Measurements from ENCODE around the gene HID1. TPM values are rescaled to one million over a fixed set of nuclear protein-coding genes. Genes with fewer than 3 reads are reported as not detected.

HID1 gene
- total RNA-seq, 1 donor from 2014 or later, result 2.6 TPM

DNA sequence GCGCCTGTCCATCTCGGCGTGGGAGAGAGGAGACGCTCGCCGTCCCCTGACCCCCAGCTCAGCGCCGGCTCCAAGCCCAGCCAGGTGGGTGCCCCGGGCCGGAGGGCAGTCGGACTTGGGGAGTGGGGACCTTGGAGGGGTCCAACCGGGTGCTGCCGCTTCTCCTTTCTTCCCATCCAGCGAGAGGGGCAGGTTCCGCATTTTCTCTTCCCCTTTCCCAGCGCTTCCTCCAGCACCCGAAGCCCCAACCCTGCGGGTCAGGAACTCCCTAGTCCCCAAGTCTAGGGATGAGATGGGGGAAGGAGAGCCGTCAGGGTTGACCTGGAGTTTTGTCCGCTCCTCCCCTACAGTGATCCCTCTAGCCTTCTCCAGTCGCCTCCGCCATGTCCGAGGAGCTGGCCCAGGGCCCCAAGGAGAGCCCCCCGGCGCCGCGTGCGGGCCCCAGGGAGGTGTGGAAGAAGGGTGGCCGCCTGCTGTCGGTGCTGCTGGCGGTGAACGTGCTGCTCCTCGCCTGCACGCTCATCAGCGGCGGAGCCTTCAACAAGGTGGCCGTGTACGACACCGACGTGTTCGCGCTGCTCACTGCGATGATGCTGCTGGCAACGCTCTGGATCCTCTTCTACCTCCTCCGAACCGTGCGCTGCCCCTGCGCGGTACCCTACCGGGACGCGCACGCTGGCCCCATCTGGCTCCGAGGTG, 48.2 kb downstream of the HID1 start, which contains the start of gene OTOP2:
OTOP2 (plus strand) TSS at position 24 of the 699 bp plus-strand sequence; CDS start at position 384, 360 bp downstream.
- H3K27me3 Mint-ChIP-seq (ENCODE audit: low read depth, unreplicated experiment), result peaks cover 63% of the 10 kb centered on the region
- H3K9ac ChIP-seq (ENCODE audit: low read length), result no peak within 1 kb of the TSS
- no peaks in the 10 kb centered on the region for H3K4me1 Mint-ChIP-seq (ENCODE audit: low read depth, unreplicated experiment)
- H3K4me3 ChIP-seq (ENCODE audit: insufficient read depth, low read depth, low read length), result no peak within 1 kb of the TSS
- DNase-seq (ENCODE audit: low read depth), result no peak
- H4K20me1 ChIP-seq (ENCODE audit: insufficient read depth, low read length), result no peaks in the 10 kb centered on the region
- peak within 1 kb of the TSS; percentile 58 for H3K4me2 ChIP-seq (ENCODE audit: low read length)
- no peaks in the 10 kb centered on the region for H3K4me1 ChIP-seq (ENCODE audit: insufficient read depth, low read length)
- H3K9me3 ChIP-seq (ENCODE audit: insufficient read depth, low read depth, low read length), result no peaks in the 10 kb centered on the region
- H2AFZ ChIP-seq (ENCODE audit: low read depth, low read length), result no peak within 1 kb of the TSS
- H3K36me3 Mint-ChIP-seq (ENCODE audit: low read depth, unreplicated experiment), result no peaks in the 10 kb centered on the region
- H3K36me3 ChIP-seq (ENCODE audit: insufficient read depth, low read length), result no peaks in the 10 kb centered on the region
- peak; percentile 95 for TF ChIP-seq EZH2 (IDR thresholded peaks at IDR 0.05; ENCODE audit: insufficient read depth, low read length)
- TF ChIP-seq, protein P1, sequence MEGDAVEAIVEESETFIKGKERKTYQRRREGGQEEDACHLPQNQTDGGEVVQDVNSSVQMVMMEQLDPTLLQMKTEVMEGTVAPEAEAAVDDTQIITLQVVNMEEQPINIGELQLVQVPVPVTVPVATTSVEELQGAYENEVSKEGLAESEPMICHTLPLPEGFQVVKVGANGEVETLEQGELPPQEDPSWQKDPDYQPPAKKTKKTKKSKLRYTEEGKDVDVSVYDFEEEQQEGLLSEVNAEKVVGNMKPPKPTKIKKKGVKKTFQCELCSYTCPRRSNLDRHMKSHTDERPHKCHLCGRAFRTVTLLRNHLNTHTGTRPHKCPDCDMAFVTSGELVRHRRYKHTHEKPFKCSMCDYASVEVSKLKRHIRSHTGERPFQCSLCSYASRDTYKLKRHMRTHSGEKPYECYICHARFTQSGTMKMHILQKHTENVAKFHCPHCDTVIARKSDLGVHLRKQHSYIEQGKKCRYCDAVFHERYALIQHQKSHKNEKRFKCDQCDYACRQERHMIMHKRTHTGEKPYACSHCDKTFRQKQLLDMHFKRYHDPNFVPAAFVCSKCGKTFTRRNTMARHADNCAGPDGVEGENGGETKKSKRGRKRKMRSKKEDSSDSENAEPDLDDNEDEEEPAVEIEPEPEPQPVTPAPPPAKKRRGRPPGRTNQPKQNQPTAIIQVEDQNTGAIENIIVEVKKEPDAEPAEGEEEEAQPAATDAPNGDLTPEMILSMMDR (IDR thresholded peaks at IDR 0.05; ENCODE audit: insufficient read depth, low read depth, low read length), result no peak
- H3K27me3 ChIP-seq (ENCODE audit: insufficient read depth, low read length), result peaks cover 55% of the 10 kb centered on the region
- no peak within 1 kb of the TSS for H3K27ac Mint-ChIP-seq (ENCODE audit: unreplicated experiment)
- peaks cover 6% of the 10 kb centered on the region for H3K9me3 Mint-ChIP-seq (ENCODE audit: unreplicated experiment)
- no peak for FAIRE-seq
- no peak within 1 kb of the TSS for H3K27ac ChIP-seq (ENCODE audit: low read depth, low read length)
- no peaks in the 10 kb centered on the region for H3K79me2 ChIP-seq (ENCODE audit: insufficient read depth, low read length)
- no peak within 1 kb of the TSS for H3K4me3 Mint-ChIP-seq (ENCODE audit: unreplicated experiment)

DNA sequence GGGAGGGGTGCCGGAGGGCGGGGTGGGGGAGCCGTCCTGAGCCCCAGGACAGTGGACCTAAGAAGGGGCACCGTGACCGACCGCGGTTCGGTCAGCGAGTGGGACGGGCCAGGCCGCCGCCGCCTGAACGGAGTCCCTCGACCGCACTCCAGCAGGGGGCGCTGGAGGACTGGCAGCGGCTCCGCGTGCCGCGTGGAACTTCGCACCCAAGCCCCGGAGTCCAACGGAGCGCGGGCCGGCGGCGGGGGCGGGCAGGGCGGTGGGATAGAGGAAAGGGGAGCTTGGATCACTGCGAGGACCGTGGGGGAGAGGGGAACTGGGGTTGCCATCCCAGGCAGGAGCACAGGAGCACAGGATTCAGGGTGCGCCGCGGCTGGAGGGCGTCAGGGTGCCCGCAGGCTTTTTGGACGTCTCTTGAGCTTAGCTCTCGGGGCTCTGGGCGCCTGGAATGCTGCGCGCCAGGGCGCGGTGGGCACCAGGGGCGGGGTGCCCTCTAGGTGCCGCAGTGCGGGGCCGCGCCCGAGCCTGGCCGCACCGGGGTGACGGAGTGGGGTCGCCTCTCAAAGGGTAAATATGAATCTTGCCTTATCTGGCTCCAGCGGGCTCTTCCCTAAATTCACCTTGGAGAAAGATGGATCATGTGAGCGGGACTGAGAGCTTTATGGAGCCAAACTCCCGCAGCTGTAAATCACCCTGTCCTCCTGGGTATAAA, 48.9 kb downstream of the HID1 start:
- no peaks in the 10 kb centered on the region for H3K36me3 Mint-ChIP-seq (ENCODE audit: low read depth, unreplicated experiment)
- DNase-seq (ENCODE audit: low read depth) (no peak), FAIRE-seq (no peak)
- no peaks in the 10 kb centered on the region for H3K9me3 ChIP-seq (ENCODE audit: insufficient read depth, low read depth, low read length)
- no peak overlapping the region for H3K27ac ChIP-seq (ENCODE audit: low read depth, low read length)
- peaks cover 62% of the 10 kb centered on the region for H3K27me3 Mint-ChIP-seq (ENCODE audit: low read depth, unreplicated experiment)
- H3K4me3 Mint-ChIP-seq (ENCODE audit: unreplicated experiment), result no peak overlapping the region
- H3K27ac Mint-ChIP-seq (ENCODE audit: unreplicated experiment), result no peak overlapping the region
- H3K9me3 Mint-ChIP-seq (ENCODE audit: unreplicated experiment), result peaks cover 6% of the 10 kb centered on the region
- peaks cover 57% of the 10 kb centered on the region for H3K27me3 ChIP-seq (ENCODE audit: insufficient read depth, low read length)
- H3K4me3 ChIP-seq (ENCODE audit: insufficient read depth, low read depth, low read length), result no peak overlapping the region
- H4K20me1 ChIP-seq (ENCODE audit: insufficient read depth, low read length), result no peaks in the 10 kb centered on the region
- no peaks in the 10 kb centered on the region for H3K4me1 Mint-ChIP-seq (ENCODE audit: low read depth, unreplicated experiment)
- TF ChIP-seq, protein P1 (IDR thresholded peaks at IDR 0.05; ENCODE audit: insufficient read depth, low read depth, low read length), result peak; percentile 2
- TF ChIP-seq EZH2 (IDR thresholded peaks at IDR 0.05; ENCODE audit: insufficient read depth, low read length), result peak; percentile 97
- H3K4me1 ChIP-seq (ENCODE audit: insufficient read depth, low read length), result no peaks in the 10 kb centered on the region
- peak overlapping the region; percentile 58 for H3K4me2 ChIP-seq (ENCODE audit: low read length)
- no peak overlapping the region for H3K9ac ChIP-seq (ENCODE audit: low read length)
- H3K79me2 ChIP-seq (ENCODE audit: insufficient read depth, low read length), result no peaks in the 10 kb centered on the region
- H2AFZ ChIP-seq (ENCODE audit: low read depth, low read length), result no peak overlapping the region
- H3K36me3 ChIP-seq (ENCODE audit: insufficient read depth, low read length), result no peaks in the 10 kb centered on the region
